ENCODE results near the gene OTOA. TPM values are rescaled to one million over a fixed set of nuclear protein-coding genes. Genes with fewer than 3 reads are reported as not detected.
A peak's percentile ranks its signal among the peaks of the same experiment; 100 is the strongest.
"Not testable (repeated sequence)": the region's sequence is repeated elsewhere in the genome, so short reads cannot be mapped to it uniquely, and the experiment has no call there.

The OTOA gene
- total RNA-seq, 3 donors from 2014 or later = not detected

DNA sequence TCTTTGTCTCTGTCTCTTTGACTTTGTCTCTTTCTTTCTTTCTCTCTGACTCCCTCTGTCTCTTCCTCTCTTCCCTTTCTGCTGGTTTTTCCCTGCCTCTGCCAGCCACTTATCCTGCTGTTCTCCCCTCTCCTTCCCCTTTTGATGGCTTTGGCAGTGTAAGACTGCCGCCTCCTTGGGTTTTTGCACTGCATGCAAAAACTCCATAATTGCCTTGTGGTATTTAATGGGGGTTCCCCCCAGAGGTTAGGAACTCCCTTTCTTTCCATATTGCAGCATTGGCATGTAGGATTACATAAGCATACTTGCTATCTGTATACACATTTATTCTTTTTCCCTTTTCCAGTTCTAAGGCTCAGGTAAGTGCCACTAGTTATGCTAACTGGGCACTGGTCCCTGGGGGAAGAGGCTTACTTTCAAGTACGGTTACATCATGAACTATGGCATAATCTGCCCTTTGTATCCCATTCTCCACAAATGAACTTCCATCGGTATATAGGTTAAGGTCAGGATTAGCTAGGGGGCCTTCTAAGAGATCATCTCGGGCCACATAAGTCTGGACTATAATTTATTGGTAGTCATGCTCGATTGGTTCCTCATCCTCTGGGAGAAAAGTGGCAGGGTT lies 31.7 kb upstream of the OTOA start:
- not testable (repeated sequence) for H3K27me3 Mint-ChIP-seq (ENCODE audit: low read depth); DNase-seq; H3K4me3 Mint-ChIP-seq; H3K9me3 Mint-ChIP-seq; H3K4me1 Mint-ChIP-seq (ENCODE audit: low read depth); ATAC-seq
- peaks cover 35% of the 10 kb centered on the region for H3K36me3 Mint-ChIP-seq (ENCODE audit: insufficient read depth)

DNA sequence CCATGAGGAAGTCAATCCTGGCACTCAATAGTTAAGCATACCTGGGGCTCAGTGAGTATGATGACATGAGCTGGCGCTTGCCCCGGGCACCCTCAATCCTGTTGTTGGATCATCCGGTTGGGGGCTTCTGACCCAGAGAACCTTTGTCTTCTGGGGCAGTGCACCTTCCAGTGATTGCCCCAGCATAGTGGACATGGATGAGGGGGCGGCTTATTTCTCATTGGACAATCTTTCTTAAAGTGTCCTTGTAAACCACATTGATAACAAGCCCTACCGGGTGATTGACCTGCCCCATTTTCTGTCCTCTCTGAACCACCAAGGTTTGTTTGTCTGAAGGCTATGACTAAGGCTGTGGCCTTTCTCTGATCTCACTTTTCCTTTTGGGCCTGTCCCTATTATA lies 29.6 kb upstream of the OTOA start:
- Mint-ChIP-seq H3K4me3 (no peak overlapping the region), H3K36me3 (ENCODE audit: insufficient read depth) (peaks cover 20% of the 10 kb centered on the region), H3K9me3 (no peaks in the 10 kb centered on the region), H3K4me1 (ENCODE audit: low read depth) (peaks cover 24% of the 10 kb centered on the region), H3K27me3 (ENCODE audit: low read depth) (no peaks in the 10 kb centered on the region)
- no peak for DNase-seq
- no peak for ATAC-seq

DNA sequence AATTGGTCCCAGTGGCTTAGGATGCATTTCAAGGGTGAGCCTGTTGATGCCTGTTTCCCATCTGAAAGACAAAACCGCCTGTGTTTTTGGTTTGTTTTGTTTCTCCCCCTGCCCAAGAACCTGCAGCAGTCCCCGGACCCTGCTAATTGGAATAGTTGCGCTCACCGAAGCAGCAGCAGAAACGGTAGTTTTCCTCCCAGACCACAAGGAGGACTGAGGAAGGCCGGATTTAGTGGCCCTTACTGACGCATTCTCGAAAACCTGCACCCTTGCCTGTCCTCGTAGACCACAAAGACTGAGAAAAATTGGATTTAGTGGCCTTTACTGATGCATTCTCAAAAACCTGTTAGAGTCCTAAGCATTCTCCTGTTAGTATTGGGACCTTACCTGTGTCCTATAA lies 28.1 kb upstream of the OTOA start:
- not testable (repeated sequence) for H3K27me3 Mint-ChIP-seq (ENCODE audit: low read depth); H3K4me3 Mint-ChIP-seq; DNase-seq; H3K9me3 Mint-ChIP-seq; ATAC-seq
- peaks cover 15% of the 10 kb centered on the region for H3K36me3 Mint-ChIP-seq (ENCODE audit: insufficient read depth)
- peaks cover 26% of the 10 kb centered on the region for H3K4me1 Mint-ChIP-seq (ENCODE audit: low read depth)

DNA sequence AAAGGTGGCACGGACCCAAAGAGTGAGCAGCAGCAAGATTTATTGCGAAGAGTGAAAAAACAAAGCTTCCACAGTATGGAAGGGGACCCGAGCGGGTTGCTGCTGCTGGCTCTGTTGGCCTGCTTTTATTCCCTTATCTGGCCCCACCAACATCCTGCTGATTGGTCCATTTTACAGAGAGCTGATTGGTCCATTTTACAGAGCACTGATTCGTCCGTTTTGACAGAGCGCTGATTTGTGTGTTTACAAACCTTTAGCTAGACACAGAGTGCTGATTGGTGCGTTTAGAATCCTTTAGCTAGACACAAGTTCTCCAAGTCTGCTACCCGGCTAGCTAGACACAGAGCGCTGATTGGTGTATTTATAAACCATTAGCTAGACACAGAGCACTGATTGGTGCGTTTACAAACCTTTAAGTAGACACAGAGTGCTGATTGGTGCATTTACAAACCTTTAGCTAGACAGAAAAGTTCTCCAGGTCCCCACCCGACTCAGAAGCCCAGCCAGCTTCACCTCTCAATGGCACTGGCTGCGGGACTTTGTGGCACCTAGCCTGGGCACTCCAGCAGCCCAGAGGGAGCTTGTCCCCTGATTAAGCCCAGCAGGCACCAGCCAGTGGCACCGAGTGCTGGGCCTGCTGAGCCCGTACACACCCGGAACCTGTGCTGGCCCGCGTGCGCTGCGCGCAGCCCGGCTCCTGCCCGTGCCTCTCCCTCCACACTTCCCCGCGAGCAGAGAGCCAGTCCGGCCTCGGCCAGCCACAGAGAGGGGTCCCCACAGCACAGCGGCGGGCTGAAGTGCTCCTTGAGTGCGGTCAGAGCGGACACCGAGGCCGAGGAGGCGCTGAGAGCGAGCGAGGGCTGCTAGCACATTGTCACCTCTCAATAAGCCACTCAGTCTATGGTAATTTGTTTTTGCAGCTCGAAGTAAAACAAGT lies 26.5 kb upstream of the OTOA start:
- Mint-ChIP-seq H3K36me3 (ENCODE audit: insufficient read depth) (peaks cover 15% of the 10 kb centered on the region), H3K4me3 (no peak overlapping the region), H3K27me3 (ENCODE audit: low read depth) (no peaks in the 10 kb centered on the region), H3K4me1 (ENCODE audit: low read depth) (peaks cover 25% of the 10 kb centered on the region), H3K9me3 (no peaks in the 10 kb centered on the region)
- DNase-seq (no peak), ATAC-seq (no peak)

DNA sequence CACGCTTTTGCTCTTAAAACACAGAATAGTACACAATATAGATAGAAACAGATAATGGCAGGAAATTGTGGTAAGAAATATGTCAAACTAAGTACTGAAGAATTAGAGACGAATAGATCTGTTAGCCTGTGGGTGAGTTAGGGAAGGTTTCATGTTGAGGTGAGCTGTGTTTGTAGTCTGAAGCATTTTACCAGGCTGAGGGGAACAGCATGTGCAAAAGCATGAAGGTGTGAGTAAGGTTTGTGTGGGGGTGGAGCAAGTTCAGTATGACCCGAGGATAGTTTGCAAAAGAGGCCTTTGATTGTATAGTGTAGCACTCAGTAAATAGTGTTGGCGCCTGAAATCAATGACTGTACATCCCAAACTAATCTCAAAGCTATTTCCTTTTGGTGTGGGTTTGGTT lies 25.2 kb upstream of the OTOA start:
- no peaks in the 10 kb centered on the region for H3K27me3 Mint-ChIP-seq (ENCODE audit: low read depth)
- H3K36me3 Mint-ChIP-seq (ENCODE audit: insufficient read depth) = peaks cover 15% of the 10 kb centered on the region
- DNase-seq (no peak), ATAC-seq (peak; percentile 89 to 91)
- no peak overlapping the region for H3K4me3 Mint-ChIP-seq
- no peaks in the 10 kb centered on the region for H3K9me3 Mint-ChIP-seq
- H3K4me1 Mint-ChIP-seq (ENCODE audit: low read depth) = peaks cover 25% of the 10 kb centered on the region

DNA sequence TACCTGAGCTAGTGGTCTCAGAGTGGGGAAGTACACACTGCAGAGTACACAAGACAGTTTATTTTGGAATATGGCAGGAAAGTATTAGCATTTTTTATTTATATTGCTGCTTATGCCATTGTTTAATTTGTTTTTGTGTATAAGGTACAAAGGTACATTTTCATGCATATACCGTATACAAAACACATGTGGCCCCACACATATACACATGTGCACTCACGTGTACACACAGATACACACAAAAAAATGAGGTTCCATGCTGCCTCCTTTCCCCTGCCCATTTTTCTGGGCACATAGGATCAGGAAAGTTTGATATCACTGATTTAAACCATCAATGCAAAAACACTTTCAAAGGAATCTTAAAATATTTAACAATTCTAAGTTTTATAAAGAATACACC lies 24.3 kb upstream of the OTOA start:
- Mint-ChIP-seq H3K27me3 (ENCODE audit: low read depth) (no peaks in the 10 kb centered on the region), H3K4me3 (no peak overlapping the region), H3K36me3 (ENCODE audit: insufficient read depth) (peaks cover 15% of the 10 kb centered on the region), H3K9me3 (no peaks in the 10 kb centered on the region), H3K4me1 (ENCODE audit: low read depth) (peaks cover 33% of the 10 kb centered on the region)
- ATAC-seq (no peak), DNase-seq (no peak)

DNA sequence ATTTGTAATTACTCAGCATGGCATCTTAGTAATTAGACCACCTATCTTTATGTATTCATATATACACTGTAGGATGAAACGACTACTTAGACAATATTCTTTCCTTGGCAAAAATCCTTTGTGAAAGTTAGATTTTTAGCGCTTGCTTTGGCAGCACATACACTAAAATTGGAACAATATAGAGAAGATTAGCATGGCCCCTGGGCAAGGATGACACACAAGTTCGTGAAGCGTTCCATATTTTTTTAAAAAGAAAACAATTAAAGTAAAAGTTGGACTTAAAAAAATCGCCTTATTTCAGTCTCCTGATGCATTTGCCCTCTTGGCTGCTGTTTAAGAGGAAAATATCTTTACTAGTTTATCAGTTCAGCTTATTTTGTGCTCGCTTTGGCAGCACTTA lies 21.9 kb upstream of the OTOA start:
- Mint-ChIP-seq H3K4me3 (no peak overlapping the region), H3K36me3 (ENCODE audit: insufficient read depth) (peaks cover 2% of the 10 kb centered on the region), H3K4me1 (ENCODE audit: low read depth) (peaks cover 52% of the 10 kb centered on the region), H3K9me3 (no peaks in the 10 kb centered on the region), H3K27me3 (ENCODE audit: low read depth) (no peaks in the 10 kb centered on the region)
- ATAC-seq (no peak), DNase-seq (no peak)

DNA sequence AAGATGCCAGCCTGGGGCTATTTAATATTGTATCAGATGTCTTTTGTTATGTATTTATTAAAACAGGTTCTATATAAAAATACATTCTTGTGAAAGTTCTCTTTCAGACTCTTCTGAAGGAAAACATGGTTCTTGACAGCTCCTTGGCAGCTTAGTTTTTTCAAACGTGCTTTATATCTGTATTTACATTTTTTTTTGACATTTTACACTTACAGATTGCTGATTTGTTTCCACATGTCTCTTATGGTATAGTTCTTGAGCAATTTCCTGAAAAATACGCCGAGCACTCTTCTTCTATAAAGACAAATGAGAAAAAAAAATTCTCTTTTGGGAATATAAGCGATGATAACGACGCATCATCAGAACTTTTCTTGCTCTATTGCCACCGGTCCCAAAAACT lies 20.9 kb upstream of the OTOA start:
- no peaks in the 10 kb centered on the region for H3K9me3 Mint-ChIP-seq
- H3K4me3 Mint-ChIP-seq = no peak overlapping the region
- no peaks in the 10 kb centered on the region for H3K27me3 Mint-ChIP-seq (ENCODE audit: low read depth)
- no peak for DNase-seq
- ATAC-seq = no peak
- H3K36me3 Mint-ChIP-seq (ENCODE audit: insufficient read depth) = no peaks in the 10 kb centered on the region
- peaks cover 56% of the 10 kb centered on the region for H3K4me1 Mint-ChIP-seq (ENCODE audit: low read depth)

DNA sequence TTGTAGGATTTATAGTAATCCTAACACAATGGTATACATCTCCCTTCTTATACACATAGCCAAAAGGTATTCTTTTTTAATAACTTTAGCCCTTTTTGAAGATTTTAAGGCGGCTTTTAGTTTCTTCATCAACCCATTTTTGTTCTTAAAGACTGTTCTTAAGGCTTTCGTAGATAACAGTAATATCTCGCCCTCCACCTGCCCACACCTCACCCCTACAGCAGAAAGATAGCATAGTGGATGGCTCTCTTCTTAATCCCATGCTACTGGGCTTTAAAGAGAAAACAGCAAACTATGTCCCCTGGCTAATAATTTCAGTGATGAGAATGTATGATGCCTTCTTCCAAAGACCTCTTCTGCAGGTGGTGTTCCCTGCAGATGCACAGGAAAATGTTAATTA lies 20.0 kb upstream of the OTOA start:
- Mint-ChIP-seq H3K36me3 (ENCODE audit: insufficient read depth) (no peaks in the 10 kb centered on the region), H3K4me1 (ENCODE audit: low read depth) (peaks cover 56% of the 10 kb centered on the region), H3K9me3 (no peaks in the 10 kb centered on the region), H3K27me3 (ENCODE audit: low read depth) (no peaks in the 10 kb centered on the region), H3K4me3 (no peak overlapping the region)
- ATAC-seq = no peak
- no peak for DNase-seq

DNA sequence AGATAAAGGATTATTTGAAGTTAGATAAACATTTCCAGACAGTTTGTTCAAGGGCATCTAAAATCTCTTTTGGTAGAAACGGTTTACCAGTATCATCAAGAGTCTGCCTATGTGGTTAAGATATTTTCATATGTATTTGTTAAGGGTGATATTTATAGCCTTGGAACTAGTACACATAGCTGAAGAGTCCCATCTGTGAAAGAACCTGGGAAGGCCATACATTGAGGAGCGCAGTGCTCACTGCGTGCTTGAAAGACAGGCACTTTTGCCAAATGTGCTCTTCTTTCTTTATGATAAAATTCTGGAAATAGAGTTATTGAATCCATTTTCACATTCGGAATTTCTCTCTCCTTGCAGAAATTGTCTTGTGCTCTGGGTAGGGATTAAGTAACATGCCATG lies 19.1 kb upstream of the OTOA start:
- H3K4me1 Mint-ChIP-seq (ENCODE audit: low read depth) = peaks cover 54% of the 10 kb centered on the region
- H3K4me3 Mint-ChIP-seq = peak overlapping the region; percentile 77
- H3K27me3 Mint-ChIP-seq (ENCODE audit: low read depth) = no peaks in the 10 kb centered on the region
- no peaks in the 10 kb centered on the region for H3K36me3 Mint-ChIP-seq (ENCODE audit: insufficient read depth)
- ATAC-seq (no peak), DNase-seq (no peak)
- no peaks in the 10 kb centered on the region for H3K9me3 Mint-ChIP-seq

DNA sequence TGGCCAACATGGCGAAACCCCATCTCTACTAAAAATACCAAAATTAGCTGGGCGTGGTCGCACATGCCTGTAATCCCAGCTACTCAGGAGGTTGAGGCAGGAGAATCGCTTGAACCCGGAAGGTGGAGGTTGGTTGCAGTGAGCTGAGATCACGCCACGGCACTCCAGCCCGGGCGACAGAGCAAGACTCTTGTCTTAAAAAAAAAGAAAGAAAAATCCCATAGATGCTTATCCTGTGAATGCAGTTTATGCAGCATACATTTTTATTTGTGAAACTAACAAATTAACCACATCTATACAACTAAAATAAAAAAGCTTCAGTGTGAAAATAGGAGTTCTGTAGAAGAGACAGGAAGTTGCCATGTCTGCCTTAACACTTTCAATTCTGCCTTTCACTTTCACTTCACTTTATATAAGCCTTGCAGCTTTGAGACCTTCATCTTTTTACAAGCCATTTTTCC lies 18.5 kb upstream of the OTOA start:
- Mint-ChIP-seq H3K36me3 (ENCODE audit: insufficient read depth) (no peaks in the 10 kb centered on the region), H3K4me3 (peak overlapping the region; percentile 77), H3K9me3 (no peaks in the 10 kb centered on the region), H3K4me1 (ENCODE audit: low read depth) (peaks cover 54% of the 10 kb centered on the region), H3K27me3 (ENCODE audit: low read depth) (no peaks in the 10 kb centered on the region)
- peak; percentile 67 to 73 for ATAC-seq
- DNase-seq = peak; percentile 18

DNA sequence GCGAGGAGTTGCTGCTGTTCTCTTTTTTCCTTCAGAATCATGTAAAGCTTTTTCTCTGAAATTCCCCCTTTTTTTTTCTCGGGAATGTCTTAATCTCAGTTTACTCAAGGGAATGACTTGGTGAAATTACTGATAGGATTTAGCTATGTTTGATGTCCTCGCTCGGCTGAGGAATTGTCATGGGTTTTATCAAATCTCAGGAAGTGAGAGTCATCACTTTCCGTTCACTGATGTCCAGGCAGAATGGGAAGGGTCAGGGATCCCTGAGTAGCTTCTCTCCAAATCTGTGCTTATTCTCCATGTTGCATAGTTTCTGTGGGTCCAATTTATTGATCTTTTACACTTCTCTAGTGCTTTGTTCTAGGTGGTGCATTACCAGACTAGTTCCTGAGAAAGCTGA lies 17.7 kb upstream of the OTOA start:
- Mint-ChIP-seq H3K9me3 (no peaks in the 10 kb centered on the region), H3K36me3 (ENCODE audit: insufficient read depth) (no peaks in the 10 kb centered on the region), H3K4me1 (ENCODE audit: low read depth) (peaks cover 57% of the 10 kb centered on the region), H3K27me3 (ENCODE audit: low read depth) (no peaks in the 10 kb centered on the region), H3K4me3 (peak overlapping the region; percentile 77)
- DNase-seq (no peak), ATAC-seq (no peak)

DNA sequence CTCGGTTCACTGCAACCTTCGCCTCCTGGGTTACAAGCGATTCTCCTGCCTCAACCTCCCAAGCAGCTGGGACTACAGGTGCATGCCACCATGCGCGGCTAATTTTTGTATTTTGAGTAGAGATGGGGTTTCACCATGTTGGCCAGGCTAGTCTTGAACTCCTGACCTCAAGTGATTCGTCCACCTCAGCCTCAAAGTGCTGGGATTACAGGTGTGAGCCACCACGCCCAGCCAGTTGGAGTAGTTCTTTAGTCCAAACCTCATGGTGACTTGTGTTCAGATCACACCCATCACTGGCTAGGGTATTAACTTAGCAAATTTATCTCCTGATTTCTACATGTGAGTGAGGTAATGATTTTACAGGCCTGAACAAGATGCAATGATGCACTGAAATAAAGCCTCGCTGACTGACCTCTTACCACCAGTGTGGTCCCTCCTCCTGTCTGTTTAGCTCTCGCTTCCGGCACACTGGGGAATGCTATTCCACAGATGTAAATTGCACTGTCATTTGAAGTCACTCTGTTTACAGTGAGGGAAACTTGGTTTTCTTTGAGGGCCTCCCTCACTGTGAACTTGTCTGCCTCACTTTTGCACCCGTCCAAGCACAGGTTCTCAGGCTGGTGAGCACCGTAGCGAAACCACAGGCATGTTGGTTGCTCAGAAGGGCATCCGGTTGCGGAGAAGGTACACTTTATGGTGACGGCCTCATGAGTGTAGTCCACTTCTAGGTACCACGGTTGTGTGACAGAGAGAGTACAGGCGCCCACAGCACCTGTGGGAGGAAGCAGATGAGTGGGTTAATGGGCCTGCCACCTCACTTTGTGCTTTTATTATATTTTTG lies 16.8 kb upstream of the OTOA start:
- Mint-ChIP-seq H3K4me1 (ENCODE audit: low read depth) (peaks cover 60% of the 10 kb centered on the region), H3K36me3 (ENCODE audit: insufficient read depth) (no peaks in the 10 kb centered on the region), H3K9me3 (no peaks in the 10 kb centered on the region), H3K27me3 (ENCODE audit: low read depth) (no peaks in the 10 kb centered on the region), H3K4me3 (peak overlapping the region; percentile 77)
- peak; percentile 91 to 92 for ATAC-seq
- DNase-seq = peak; percentile 61

DNA sequence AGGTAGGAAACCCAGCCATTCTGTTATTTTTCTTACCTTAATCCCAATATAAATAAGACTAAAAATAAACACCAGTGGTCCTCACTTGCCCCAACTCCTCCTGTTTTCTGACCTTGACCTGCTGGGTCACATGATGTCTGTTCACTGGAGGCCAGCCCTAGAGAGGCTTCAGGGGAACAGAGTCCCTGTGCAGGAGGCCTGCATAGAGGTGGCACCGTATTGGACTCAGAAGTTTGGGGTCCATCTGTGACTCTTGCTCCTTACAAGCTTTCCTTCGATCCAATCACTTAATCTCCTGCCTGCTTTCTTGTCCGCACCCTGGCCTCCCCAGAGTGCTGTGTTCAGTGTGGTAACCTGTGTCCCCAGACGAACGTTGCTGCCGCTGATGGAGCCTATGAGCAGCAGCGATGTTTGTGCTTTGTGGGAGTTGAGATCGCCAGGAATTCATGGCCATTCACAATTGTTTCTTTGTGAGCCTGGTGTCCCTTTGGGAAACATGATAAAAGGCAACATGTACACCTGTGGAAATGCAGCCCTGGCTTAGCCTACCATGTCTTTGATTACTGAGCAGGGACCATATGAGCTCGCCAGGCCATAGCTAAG lies 16.1 kb upstream of the OTOA start:
- Mint-ChIP-seq H3K4me3 (peak overlapping the region; percentile 13), H3K36me3 (ENCODE audit: insufficient read depth) (peaks cover 3% of the 10 kb centered on the region), H3K9me3 (no peaks in the 10 kb centered on the region), H3K27me3 (ENCODE audit: low read depth) (no peaks in the 10 kb centered on the region), H3K4me1 (ENCODE audit: low read depth) (peaks cover 63% of the 10 kb centered on the region)
- ATAC-seq (no peak), DNase-seq (no peak)
